OCI-LY1 (cell line): ENCODE measurements around the gene RNF187.

ENCODE experiments used
- H2AFZ ChIP-seq: fragments of 200-600 bp; sonication (generic), shearing (Covaris generic); 2 replicates; pipeline ENCODE4 v1.6.0; 2014; ENCODE audit warnings: antibody characterized with exemption, mild to moderate bottlenecking, low read length
- H3F3A ChIP-seq: fragments of 200-600 bp; sonication (generic), shearing (Covaris generic); 2 replicates; pipeline ENCODE4 v1.6.0; 2014; ENCODE audit warnings: mild to moderate bottlenecking, antibody characterized with exemption, low read length, moderate library complexity; ENCODE audit not compliant: insufficient read depth
- H3K27ac ChIP-seq: fragments of 200-600 bp; sonication (generic); 2 replicates; pipeline ENCODE4 v1.5.1; 2014; ENCODE audit warnings: low read length, mixed run types, mild to moderate bottlenecking, low read depth; ENCODE audit not compliant: poor library complexity, severe bottlenecking
- H3K27me3 ChIP-seq: fragments of 200-600 bp; sonication (generic); 2 replicates; pipeline ENCODE4 v1.6.0; 2014; ENCODE audit warnings: antibody characterized with exemption, mild to moderate bottlenecking, low read length, moderate library complexity; ENCODE audit not compliant: insufficient read depth
- H3K36me3 ChIP-seq: fragments of 200-600 bp; sonication (generic); 2 replicates; pipeline ENCODE4 v1.6.1; 2014; ENCODE audit warnings: mild to moderate bottlenecking, antibody characterized with exemption, low read length, moderate library complexity, mixed read lengths; ENCODE audit not compliant: insufficient read depth
- H3K4me1 ChIP-seq: fragments of 200-600 bp; sonication (generic); 2 replicates; pipeline ENCODE4 v1.5.1; 2014; ENCODE audit warnings: mild to moderate bottlenecking, low read length, moderate library complexity; ENCODE audit not compliant: insufficient read depth, severe bottlenecking
- H3K4me2 ChIP-seq: fragments of 200-600 bp; sonication (generic), shearing (Covaris generic); 2 replicates; pipeline ENCODE4 v1.6.1; 2014; ENCODE audit warnings: low read length
- H3K4me3 ChIP-seq: fragments of 200-600 bp; sonication (generic); 2 replicates; pipeline ENCODE4 v1.5.1; 2014; ENCODE audit warnings: low read length, low read depth, mild to moderate bottlenecking, mixed read lengths; ENCODE audit not compliant: poor library complexity, severe bottlenecking
- H3K79me2 ChIP-seq: fragments of 200-600 bp; shearing (Covaris generic); 2 replicates; pipeline ENCODE4 v1.6.1; 2016; ENCODE audit warnings: mixed run types, low read length, mixed read lengths; ENCODE audit not compliant: insufficient read depth
- H3K9ac ChIP-seq: fragments of 200-600 bp; sonication (generic), shearing (Covaris generic); 2 replicates; pipeline ENCODE4 v1.6.1; 2014; ENCODE audit warnings: mild to moderate bottlenecking, low read length, mixed read lengths
- H3K9me2 ChIP-seq: fragments of 200-600 bp; sonication (generic), shearing (Covaris generic); 2 replicates; pipeline ENCODE4 v1.6.1; 2014; ENCODE audit warnings: low read depth, mild to moderate bottlenecking, low read length, mixed read lengths
- H3K9me3 ChIP-seq: fragments of 200-600 bp; shearing (Covaris generic); 2 replicates; pipeline ENCODE4 v1.6.1; 2014; ENCODE audit warnings: low read length, mixed read lengths
- H4K20me1 ChIP-seq: fragments of 200-600 bp; sonication (generic), shearing (Covaris generic); 2 replicates; pipeline ENCODE4 v1.6.0; 2016; ENCODE audit warnings: mild to moderate bottlenecking, low read length; ENCODE audit not compliant: insufficient read depth
- EZH2 ChIP-seq: fragments of 200-600 bp; sonication (generic), shearing (Covaris generic); IDR thresholded peaks from 2 replicates; pipeline ENCODE4 v1.8.0; 2017; ENCODE audit warnings: borderline replicate concordance, mixed run types, mild to moderate bottlenecking, antibody characterized with exemption, low read length, moderate library complexity, mixed read lengths
- TF ChIP-seq, protein P1 (sequence below): fragments of 200-600 bp; sonication (generic), shearing (Covaris generic); IDR thresholded peaks from 2 replicates; pipeline ENCODE4 v1.5.1; 2017; ENCODE audit warnings: mild to moderate bottlenecking, antibody characterized with exemption, low read length, moderate library complexity, mixed read lengths

Gene RNF187

GRCh38 chr1:228471154-228471761, 15.9 kb upstream of the RNF187 start:
- TF ChIP-seq, protein P1, sequence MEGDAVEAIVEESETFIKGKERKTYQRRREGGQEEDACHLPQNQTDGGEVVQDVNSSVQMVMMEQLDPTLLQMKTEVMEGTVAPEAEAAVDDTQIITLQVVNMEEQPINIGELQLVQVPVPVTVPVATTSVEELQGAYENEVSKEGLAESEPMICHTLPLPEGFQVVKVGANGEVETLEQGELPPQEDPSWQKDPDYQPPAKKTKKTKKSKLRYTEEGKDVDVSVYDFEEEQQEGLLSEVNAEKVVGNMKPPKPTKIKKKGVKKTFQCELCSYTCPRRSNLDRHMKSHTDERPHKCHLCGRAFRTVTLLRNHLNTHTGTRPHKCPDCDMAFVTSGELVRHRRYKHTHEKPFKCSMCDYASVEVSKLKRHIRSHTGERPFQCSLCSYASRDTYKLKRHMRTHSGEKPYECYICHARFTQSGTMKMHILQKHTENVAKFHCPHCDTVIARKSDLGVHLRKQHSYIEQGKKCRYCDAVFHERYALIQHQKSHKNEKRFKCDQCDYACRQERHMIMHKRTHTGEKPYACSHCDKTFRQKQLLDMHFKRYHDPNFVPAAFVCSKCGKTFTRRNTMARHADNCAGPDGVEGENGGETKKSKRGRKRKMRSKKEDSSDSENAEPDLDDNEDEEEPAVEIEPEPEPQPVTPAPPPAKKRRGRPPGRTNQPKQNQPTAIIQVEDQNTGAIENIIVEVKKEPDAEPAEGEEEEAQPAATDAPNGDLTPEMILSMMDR: no peak
- no peak for TF ChIP-seq EZH2
- no peaks in the 10 kb centered on the region for H3F3A ChIP-seq
- H3K27me3 ChIP-seq: no peaks in the 10 kb centered on the region
- no peaks in the 10 kb centered on the region for H3K79me2 ChIP-seq
- H3K36me3 ChIP-seq: no peaks in the 10 kb centered on the region
- no peak overlapping the region for H3K27ac ChIP-seq
- no peaks in the 10 kb centered on the region for H4K20me1 ChIP-seq
- no peaks in the 10 kb centered on the region for H3K4me1 ChIP-seq
- no peaks in the 10 kb centered on the region for H3K9me3 ChIP-seq
- no peak overlapping the region for H3K4me3 ChIP-seq
- no peak overlapping the region for H2AFZ ChIP-seq
- H3K4me2 ChIP-seq: no peak overlapping the region
- H3K9me2 ChIP-seq: no peaks in the 10 kb centered on the region
- H3K9ac ChIP-seq: no peak overlapping the region

DNA sequence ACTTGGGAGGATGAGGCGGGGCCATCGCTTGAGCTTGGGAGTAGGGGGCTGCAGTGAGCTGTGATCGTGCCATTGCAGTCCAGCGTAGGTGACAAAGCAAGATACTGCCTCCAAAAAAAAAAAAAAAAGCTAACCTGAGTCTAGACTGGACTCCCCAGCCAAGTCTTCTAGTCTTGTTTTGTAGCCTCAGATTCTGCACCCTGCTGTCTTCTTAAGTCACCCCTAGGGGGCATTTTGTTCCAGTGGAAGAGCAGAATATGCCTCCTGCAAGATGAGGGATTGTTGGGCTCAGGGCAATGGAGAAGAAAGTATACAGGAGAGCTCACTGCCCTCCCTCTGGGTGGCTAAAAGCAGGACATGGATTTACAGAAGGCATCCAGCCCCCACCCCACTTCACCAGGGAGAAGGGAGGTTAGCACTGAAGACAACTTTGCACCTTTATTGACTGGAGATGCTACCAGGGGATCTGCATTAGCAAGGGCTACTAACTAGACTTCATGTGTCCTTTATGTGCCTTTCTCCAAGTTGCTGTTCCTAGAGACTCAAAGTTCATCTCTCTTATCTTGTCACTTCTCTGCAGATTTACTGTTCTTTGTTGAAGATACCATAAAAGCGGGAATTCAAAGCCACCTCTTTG, 15.3 kb upstream of the RNF187 start:
- Histone ChIP-seq H3K4me3 (no peak overlapping the region), H4K20me1 (no peaks in the 10 kb centered on the region), H3K9me3 (no peaks in the 10 kb centered on the region), H3F3A (no peaks in the 10 kb centered on the region), H3K9me2 (no peaks in the 10 kb centered on the region), H3K27ac (no peak overlapping the region), H3K36me3 (no peaks in the 10 kb centered on the region), H3K4me2 (no peak overlapping the region), H3K79me2 (no peaks in the 10 kb centered on the region), H3K9ac (no peak overlapping the region), H3K4me1 (no peaks in the 10 kb centered on the region), H3K27me3 (no peaks in the 10 kb centered on the region), H2AFZ (no peak overlapping the region)
- TF ChIP-seq EZH2: no peak
- TF ChIP-seq, protein P1: peak; percentile 76

DNA sequence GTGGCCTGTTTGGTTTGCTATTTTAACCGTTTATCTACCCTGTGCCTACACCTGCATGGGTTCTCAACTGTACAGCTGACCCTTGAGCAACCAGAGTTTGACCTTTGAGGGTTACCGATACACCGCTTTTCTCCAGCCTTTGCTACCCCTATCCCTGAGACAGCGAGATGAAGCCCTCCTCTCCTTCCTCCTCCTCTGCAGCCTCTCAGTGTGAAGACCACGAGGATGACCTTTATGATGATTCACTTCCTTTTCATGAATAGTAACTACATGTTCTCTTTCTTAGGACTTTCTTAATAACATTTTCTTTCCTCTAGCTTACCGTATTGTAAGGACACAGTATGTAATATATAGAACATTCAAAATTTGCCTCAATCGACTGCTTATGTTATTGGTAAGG, 14.5 kb upstream of the RNF187 start:
- H3K27me3 ChIP-seq: no peaks in the 10 kb centered on the region
- H3K4me1 ChIP-seq: no peaks in the 10 kb centered on the region
- no peak overlapping the region for H3K27ac ChIP-seq
- no peak for TF ChIP-seq EZH2
- TF ChIP-seq, protein P1: no peak
- H4K20me1 ChIP-seq: no peaks in the 10 kb centered on the region
- no peaks in the 10 kb centered on the region for H3K36me3 ChIP-seq
- no peak overlapping the region for H2AFZ ChIP-seq
- H3K9ac ChIP-seq: no peak overlapping the region
- H3K79me2 ChIP-seq: no peaks in the 10 kb centered on the region
- H3F3A ChIP-seq: no peaks in the 10 kb centered on the region
- no peak overlapping the region for H3K4me2 ChIP-seq
- no peaks in the 10 kb centered on the region for H3K9me3 ChIP-seq
- H3K4me3 ChIP-seq: no peak overlapping the region
- no peaks in the 10 kb centered on the region for H3K9me2 ChIP-seq
